ENCODE data around the gene ATF7IP2. TPM values are rescaled to one million over a fixed set of nuclear protein-coding genes. Genes with fewer than 3 reads are reported as not detected.

Gene ATF7IP2
- total and polyA plus RNA-seq, 12 donors, result 19.4 to 62.6 (median 35.8) TPM

- H3K9me3 ChIP-seq, result peaks cover 0 to 5% (median 0%) of the 10 kb centered on the region in 11 donors
- H3K4me3 ChIP-seq, result peak overlapping the region; percentile 49 to 82 (median 76)
- ATAC-seq (no peak), DNase-seq (no peak)
- H3K4me1 ChIP-seq, result peaks cover 0 to 29% (median 12%) of the 10 kb centered on the region in 9 donors
- peak overlapping the region in 1 of 10 donors; percentile 79 for H3K27ac ChIP-seq
- peaks cover 0 to 11% (median 0%) of the 10 kb centered on the region in 9 donors for H3K36me3 ChIP-seq
- TF ChIP-seq CTCF (IDR thresholded peaks at IDR 0.05), result no peak
- H3K27me3 ChIP-seq, result no peaks in the 10 kb centered on the region
- 58 to 62% methylated on average over 5 of the region's 5 CpGs for WGBS, 2 donors
- intact Hi-C loops (cut with DNase I), result loop anchor here in 2 of 10 donors (10.0 kb wide), 2 partner anchors 52 to 98 kb away; no protein-coding TSS in a partner anchor
These were observed 1.3 kb downstream of the ATF7IP2 start for GRCh38 chr16:10387188-10387617.

- ATAC-seq (no peak), DNase-seq (no peak)
- no peak overlapping the region for H3K27ac ChIP-seq
- peaks cover 0 to 29% (median 12%) of the 10 kb centered on the region in 9 donors for H3K4me1 ChIP-seq
- WGBS, 2 donors, result 68 to 72% methylated on average over 5 of the region's 5 CpGs
- H3K27me3 ChIP-seq, result no peaks in the 10 kb centered on the region
- H3K4me3 ChIP-seq, result no peak overlapping the region
- H3K36me3 ChIP-seq, result peaks cover 0 to 11% (median 0%) of the 10 kb centered on the region in 9 donors
- TF ChIP-seq CTCF (IDR thresholded peaks at IDR 0.05), result no peak
- peaks cover 0 to 5% (median 0%) of the 10 kb centered on the region in 11 donors for H3K9me3 ChIP-seq
- intact Hi-C loops (cut with DNase I), result loop anchor here in 2 of 10 donors (10.0 kb wide), 2 partner anchors 54 to 96 kb away; no protein-coding TSS in a partner anchor
These were observed 3.1 kb downstream of the ATF7IP2 start for GRCh38 chr16:10388988-10389387.

- intact Hi-C loops (cut with DNase I), result loop anchor here in 1 of 10 donors (10.0 kb wide), 1 partner anchor 114 kb away; no protein-coding TSS in a partner anchor
- ATAC-seq (no peak), DNase-seq (no peak)
- peaks cover 0 to 11% (median 0%) of the 10 kb centered on the region in 9 donors for H3K36me3 ChIP-seq
- peaks cover 0 to 29% (median 12%) of the 10 kb centered on the region in 9 donors for H3K4me1 ChIP-seq
- H3K27ac ChIP-seq, result no peak overlapping the region
- H3K9me3 ChIP-seq, result peaks cover 0 to 2% (median 0%) of the 10 kb centered on the region in 11 donors
- no peaks in the 10 kb centered on the region for H3K27me3 ChIP-seq
- TF ChIP-seq CTCF (IDR thresholded peaks at IDR 0.05), result no peak
- no peak overlapping the region for H3K4me3 ChIP-seq
These were observed 4.5 kb downstream of the ATF7IP2 start for GRCh38 chr16:10390330-10390729.

GRCh38 chr16:10390867-10391266, 5.0 kb downstream of the ATF7IP2 start:
- H3K36me3 ChIP-seq, result peaks cover 0 to 11% (median 0%) of the 10 kb centered on the region in 9 donors
- H3K27me3 ChIP-seq, result no peaks in the 10 kb centered on the region
- no peaks in the 10 kb centered on the region for H3K9me3 ChIP-seq
- intact Hi-C loops (cut with DNase I), result loop anchor here in 1 of 10 donors (10.0 kb wide), 1 partner anchor 114 kb away; no protein-coding TSS in a partner anchor
- no peak overlapping the region for H3K27ac ChIP-seq
- 97% methylated on average over 5 of the region's 5 CpGs for whole genome bisulfite sequencing, 2 donors
- H3K4me3 ChIP-seq, result no peak overlapping the region
- DNase-seq (no peak), ATAC-seq (no peak)
- TF ChIP-seq CTCF (IDR thresholded peaks at IDR 0.05), result no peak
- peaks cover 0 to 29% (median 12%) of the 10 kb centered on the region in 9 donors for H3K4me1 ChIP-seq
